ENCODE results near the gene CEP83. TPM values are rescaled to one million over a fixed set of nuclear protein-coding genes. Genes with fewer than 3 reads are reported as not detected.
A peak's percentile ranks its signal among the peaks of the same experiment; 100 is the strongest.

Gene CEP83
- total RNA-seq, 2 experiments from 2014 or later, result 12.8 to 15.0 TPM

GRCh38 chr12:94285943-94286582 lies 173.6 kb downstream of the CEP83 start:
- no peak overlapping the region for H3K27ac Mint-ChIP-seq
- ChIA-PET CTCF (no interaction called here), POLR2A (no interaction called here)
- DNase-seq, result no peak
- no peak overlapping the region for H3K4me3 Mint-ChIP-seq
- H3K9me3 Mint-ChIP-seq, result no peaks in the 10 kb centered on the region
- peaks cover 46% of the 10 kb centered on the region for H3K36me3 Mint-ChIP-seq (ENCODE audit: low read depth)
- peaks cover 26% of the 10 kb centered on the region for H3K4me1 Mint-ChIP-seq
- no peaks in the 10 kb centered on the region for H3K27me3 Mint-ChIP-seq

GRCh38 chr12:94284859-94285258 lies 174.8 kb downstream of the CEP83 start:
- ChIA-PET POLR2A (interaction anchor here (0.7 to 1.5 kb wide), 2 partner anchors 76 to 77 kb away, joined by 4 read pairs; no protein-coding TSS in a partner anchor), CTCF (no interaction called here)
- DNase-seq, result no peak
- Mint-ChIP-seq H3K4me3 (no peak overlapping the region), H3K27me3 (no peaks in the 10 kb centered on the region), H3K4me1 (peaks cover 26% of the 10 kb centered on the region), H3K36me3 (ENCODE audit: low read depth) (peaks cover 49% of the 10 kb centered on the region), H3K9me3 (no peaks in the 10 kb centered on the region), H3K27ac (no peak overlapping the region)

GRCh38 chr12:94284046-94284445 lies 175.6 kb downstream of the CEP83 start:
- ChIA-PET CTCF (no interaction called here), POLR2A (interaction anchor here (1.1 to 2.8 kb wide), 4 partner anchors 11 to 76 kb away, joined by 3 to 15 read pairs (median 4); no protein-coding TSS in a partner anchor)
- Mint-ChIP-seq H3K27me3 (no peaks in the 10 kb centered on the region), H3K4me1 (peaks cover 26% of the 10 kb centered on the region), H3K27ac (no peak overlapping the region), H3K9me3 (no peaks in the 10 kb centered on the region), H3K4me3 (no peak overlapping the region), H3K36me3 (ENCODE audit: low read depth) (peaks cover 48% of the 10 kb centered on the region)
- DNase-seq, result no peak

DNA sequence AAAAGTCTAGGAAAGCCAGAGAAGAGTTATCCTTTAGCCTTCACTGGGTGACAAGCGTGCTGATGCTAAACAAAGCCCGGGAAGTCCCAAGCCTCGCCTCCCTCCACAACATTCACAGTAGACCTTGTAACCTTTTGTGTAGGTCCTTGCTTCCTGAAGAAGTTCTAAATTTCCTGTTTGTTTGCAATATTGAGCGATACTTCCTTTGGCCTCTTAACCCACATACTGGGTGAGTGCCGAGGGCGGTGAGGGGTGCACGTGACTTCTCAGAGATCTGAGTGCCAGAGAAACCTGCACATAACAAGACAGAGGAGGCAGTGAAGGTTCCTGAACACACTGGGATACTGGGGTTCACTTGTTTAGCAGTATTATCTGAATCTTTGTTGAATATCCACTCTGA lies 177.0 kb downstream of the CEP83 start:
- Mint-ChIP-seq H3K27me3 (no peaks in the 10 kb centered on the region), H3K4me3 (peak overlapping the region; percentile 28), H3K27ac (peak overlapping the region; percentile 73), H3K4me1 (peaks cover 26% of the 10 kb centered on the region), H3K9me3 (no peaks in the 10 kb centered on the region), H3K36me3 (ENCODE audit: low read depth) (peaks cover 54% of the 10 kb centered on the region)
- DNase-seq, result peak; percentile 74
- POLR2A ChIA-PET, result interaction anchor here (1.3 to 2.8 kb wide), 2 partner anchors 12 to 22 kb away, joined by 3 to 15 read pairs; no protein-coding TSS in a partner anchor
- CTCF ChIA-PET, result no interaction called here

GRCh38 chr12:94280063-94280462 lies 179.6 kb downstream of the CEP83 start:
- ChIA-PET CTCF (no interaction called here), POLR2A (interaction anchor here (1.1 to 1.9 kb wide), 2 partner anchors 9 to 15 kb away, joined by 3 to 5 read pairs; no protein-coding TSS in a partner anchor)
- Mint-ChIP-seq H3K4me3 (no peak overlapping the region), H3K36me3 (ENCODE audit: low read depth) (peaks cover 41% of the 10 kb centered on the region), H3K9me3 (no peaks in the 10 kb centered on the region), H3K27me3 (no peaks in the 10 kb centered on the region), H3K27ac (no peak overlapping the region), H3K4me1 (peaks cover 26% of the 10 kb centered on the region)
- DNase-seq, result no peak

- DNase-seq, result no peak
- Mint-ChIP-seq H3K27me3 (no peaks in the 10 kb centered on the region), H3K27ac (no peak overlapping the region), H3K4me3 (no peak overlapping the region), H3K9me3 (peaks cover 2% of the 10 kb centered on the region), H3K36me3 (ENCODE audit: low read depth) (peaks cover 34% of the 10 kb centered on the region), H3K4me1 (peaks cover 12% of the 10 kb centered on the region)
- ChIA-PET POLR2A (no interaction called here), CTCF (no interaction called here)
Observed at GRCh38 chr12:94277426-94278000, 182.2 kb downstream of the CEP83 start.

DNA sequence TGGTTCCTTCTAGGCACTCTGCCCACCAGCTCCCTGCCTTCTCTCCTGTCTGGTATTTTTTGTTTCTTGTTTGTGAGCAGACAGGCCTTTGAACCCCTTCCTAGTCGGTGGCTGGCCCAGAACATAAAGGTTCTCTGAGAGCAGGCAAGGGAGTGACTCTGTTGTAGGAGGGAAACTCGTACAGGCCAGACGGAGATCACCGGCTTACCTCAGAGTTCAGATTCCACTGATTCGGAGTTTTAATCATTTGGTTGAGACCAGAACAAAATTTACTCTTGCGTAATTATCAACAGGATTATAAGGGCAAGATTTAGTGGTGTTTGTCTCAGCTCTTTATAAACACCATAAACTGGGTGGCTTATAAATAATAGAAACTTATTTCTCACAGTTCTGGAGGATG lies 182.9 kb downstream of the CEP83 start:
- no peak overlapping the region for H3K4me3 Mint-ChIP-seq
- H3K9me3 Mint-ChIP-seq, result peaks cover 2% of the 10 kb centered on the region
- peaks cover 9% of the 10 kb centered on the region for H3K4me1 Mint-ChIP-seq
- no peaks in the 10 kb centered on the region for H3K27me3 Mint-ChIP-seq
- CTCF ChIA-PET, result no interaction called here
- DNase-seq, result no peak
- H3K27ac Mint-ChIP-seq, result no peak overlapping the region
- peaks cover 35% of the 10 kb centered on the region for H3K36me3 Mint-ChIP-seq (ENCODE audit: low read depth)
- POLR2A ChIA-PET, result no interaction called here

GRCh38 chr12:94273272-94273671 lies 186.4 kb downstream of the CEP83 start:
- POLR2A ChIA-PET, result interaction anchor here (1.2 to 3.4 kb wide), 2 partner anchors 11 to 14 kb away, joined by 3 to 13 read pairs; no protein-coding TSS in a partner anchor
- CTCF ChIA-PET, result no interaction called here

DNA sequence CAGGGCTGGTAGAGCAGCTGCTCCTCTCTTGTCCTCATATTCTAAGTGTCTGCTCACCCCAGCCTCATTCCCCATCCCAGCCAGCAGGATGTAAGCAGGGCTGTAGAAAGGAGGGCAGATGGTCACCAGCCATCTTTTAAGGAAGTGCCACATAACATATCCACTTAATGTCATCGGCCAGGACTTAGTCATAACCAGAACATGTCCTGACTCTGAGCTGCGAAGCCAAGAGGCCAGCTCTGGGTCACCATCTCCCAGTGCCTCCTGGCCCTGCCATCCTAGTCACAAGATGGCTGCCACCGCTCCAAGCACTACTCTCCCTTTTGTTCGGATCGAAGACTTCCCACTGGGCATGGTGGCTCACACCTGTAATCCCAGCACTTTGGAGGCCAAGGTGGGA lies 187.4 kb downstream of the CEP83 start:
- no peak overlapping the region for H3K4me3 Mint-ChIP-seq
- peaks cover 39% of the 10 kb centered on the region for H3K36me3 Mint-ChIP-seq (ENCODE audit: low read depth)
- H3K9me3 Mint-ChIP-seq, result peaks cover 2% of the 10 kb centered on the region
- no peak overlapping the region for H3K27ac Mint-ChIP-seq
- ChIA-PET POLR2A (interaction anchor here (3.4 kb wide), 1 partner anchor 10 kb away, joined by 13 read pairs; no protein-coding TSS in a partner anchor), CTCF (no interaction called here)
- H3K4me1 Mint-ChIP-seq, result peaks cover 34% of the 10 kb centered on the region
- no peak for DNase-seq
- H3K27me3 Mint-ChIP-seq, result no peaks in the 10 kb centered on the region

More at GRCh38 chr12:94273272-94273671, 186.4 kb downstream of the CEP83 start:
- no peak overlapping the region for H3K27ac Mint-ChIP-seq
- peaks cover 36% of the 10 kb centered on the region for H3K36me3 Mint-ChIP-seq (ENCODE audit: low read depth)
- H3K4me1 Mint-ChIP-seq, result peaks cover 32% of the 10 kb centered on the region
- no peak for DNase-seq
- H3K9me3 Mint-ChIP-seq, result peaks cover 2% of the 10 kb centered on the region
- H3K4me3 Mint-ChIP-seq, result no peak overlapping the region
- H3K27me3 Mint-ChIP-seq, result no peaks in the 10 kb centered on the region

DNA sequence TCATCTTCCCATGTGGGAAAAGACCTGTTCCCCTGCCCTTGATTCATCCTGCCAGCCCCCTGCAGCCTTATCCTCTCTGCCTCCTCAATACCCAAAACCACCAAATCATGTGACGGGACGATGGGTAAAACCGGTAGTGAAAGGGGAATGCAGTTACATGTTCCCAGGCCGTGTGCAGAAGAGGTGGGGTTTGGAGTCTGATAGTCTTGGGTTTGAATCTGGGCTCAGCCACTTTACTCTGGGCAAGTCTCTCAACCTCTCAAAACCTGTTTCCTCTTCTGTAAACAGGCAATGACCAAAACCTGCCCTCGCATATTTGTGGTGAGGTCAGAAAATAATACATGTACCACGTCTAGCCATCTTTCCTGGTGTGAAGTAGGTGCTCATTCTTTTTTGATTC lies 188.3 kb downstream of the CEP83 start:
- ChIA-PET POLR2A (no interaction called here), CTCF (no interaction called here)
- H3K27ac Mint-ChIP-seq, result no peak overlapping the region
- H3K36me3 Mint-ChIP-seq (ENCODE audit: low read depth), result peaks cover 45% of the 10 kb centered on the region
- no peak for DNase-seq
- no peaks in the 10 kb centered on the region for H3K27me3 Mint-ChIP-seq
- H3K4me3 Mint-ChIP-seq, result no peak overlapping the region
- H3K9me3 Mint-ChIP-seq, result peaks cover 2% of the 10 kb centered on the region
- H3K4me1 Mint-ChIP-seq, result peaks cover 36% of the 10 kb centered on the region

DNA sequence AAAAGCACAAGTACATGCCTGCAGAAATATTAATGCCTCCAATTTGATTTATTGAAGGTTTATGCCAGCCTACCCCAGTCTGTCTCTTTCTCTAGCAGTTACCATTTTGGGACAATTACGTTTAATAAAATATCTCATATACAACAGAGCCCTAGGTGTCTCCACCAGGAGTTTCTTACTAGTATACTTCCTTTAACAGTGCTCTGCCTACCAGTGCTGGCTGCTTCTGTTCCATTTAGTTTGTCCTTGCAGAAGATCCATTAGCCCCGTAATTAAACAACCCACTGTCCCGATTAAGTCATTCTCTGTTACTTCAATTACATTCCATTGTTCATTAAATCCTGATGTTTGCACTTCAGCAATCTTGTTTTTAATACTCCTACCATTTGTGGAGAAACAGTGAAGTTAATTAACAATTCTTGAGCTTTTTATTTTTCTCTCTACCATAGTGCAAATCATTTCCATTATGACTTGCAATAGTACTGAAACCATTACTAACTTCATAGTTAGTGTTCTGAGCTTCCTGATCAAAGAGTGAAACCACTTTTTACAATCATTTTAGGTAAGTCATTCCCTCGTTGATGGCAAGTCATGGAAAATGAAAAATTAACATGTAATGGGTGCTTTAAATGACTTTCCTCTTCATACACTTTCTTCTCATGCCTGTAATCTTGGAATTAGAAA lies 190.2 kb downstream of the CEP83 start:
- ChIA-PET POLR2A (interaction anchor here (0.9 to 1.3 kb wide), 3 partner anchors 8 to 121 kb away, joined by 3 read pairs; partner anchors contain the start of gene PLXNC1), CTCF (interaction anchor here (0.8 to 1.0 kb wide), 2 partner anchors 15 to 120 kb away, joined by 3 read pairs; no protein-coding TSS in a partner anchor)
- Mint-ChIP-seq H3K27me3 (no peaks in the 10 kb centered on the region), H3K36me3 (ENCODE audit: low read depth) (peaks cover 62% of the 10 kb centered on the region), H3K4me1 (peaks cover 36% of the 10 kb centered on the region), H3K27ac (no peak overlapping the region), H3K4me3 (no peak overlapping the region), H3K9me3 (peaks cover 2% of the 10 kb centered on the region)
- DNase-seq, result no peak

- H3K9me3 Mint-ChIP-seq, result no peaks in the 10 kb centered on the region
- ChIA-PET CTCF (no interaction called here), POLR2A (no interaction called here)
- H3K4me1 Mint-ChIP-seq, result peaks cover 43% of the 10 kb centered on the region
- DNase-seq, result no peak
- no peak overlapping the region for H3K27ac Mint-ChIP-seq
- no peak overlapping the region for H3K4me3 Mint-ChIP-seq
- peaks cover 64% of the 10 kb centered on the region for H3K36me3 Mint-ChIP-seq (ENCODE audit: low read depth)
- no peaks in the 10 kb centered on the region for H3K27me3 Mint-ChIP-seq
Observed at GRCh38 chr12:94267921-94268471, 191.7 kb downstream of the CEP83 start.

DNA sequence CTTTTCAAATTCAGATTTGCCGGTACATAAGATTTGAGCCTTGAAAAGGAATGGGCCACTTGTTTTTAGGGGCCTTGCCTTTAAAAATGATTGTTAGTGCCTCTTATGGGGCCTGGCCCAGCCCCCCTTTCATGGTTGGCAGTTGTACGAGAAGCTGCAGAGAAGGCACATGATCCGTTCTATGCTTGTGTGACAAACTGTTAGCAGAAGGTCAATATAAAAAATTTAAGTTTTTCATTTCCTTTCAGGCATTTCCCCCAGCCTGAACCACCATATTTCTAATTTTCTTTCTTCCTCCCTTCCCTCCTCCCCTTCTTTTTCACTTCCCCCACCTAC lies 192.2 kb downstream of the CEP83 start:
- peaks cover 48% of the 10 kb centered on the region for H3K4me1 Mint-ChIP-seq
- H3K27ac Mint-ChIP-seq, result no peak overlapping the region
- no peak for DNase-seq
- H3K36me3 Mint-ChIP-seq (ENCODE audit: low read depth), result peaks cover 61% of the 10 kb centered on the region
- no peaks in the 10 kb centered on the region for H3K9me3 Mint-ChIP-seq
- H3K27me3 Mint-ChIP-seq, result no peaks in the 10 kb centered on the region
- ChIA-PET CTCF (no interaction called here), POLR2A (no interaction called here)
- H3K4me3 Mint-ChIP-seq, result no peak overlapping the region
